Left lobe of liver (tissue), 2 donors: ENCODE measurements around the gene IL4R. TPM values are rescaled to one million over a fixed set of nuclear protein-coding genes. Genes with fewer than 3 reads are reported as not detected.
"Not testable (repeated sequence)": the region's sequence is repeated elsewhere in the genome, so short reads cannot be mapped to it uniquely, and the experiment has no call there.

Experiments used
- ATAC-seq: fragments of 200-7000 bp; cut with Tn5 transposase; one replicate; pipeline ENCODE4 v1.9.1; 2020; ENCODE audit warnings: mild to moderate bottlenecking, moderate library complexity
- DNase-seq: peaks from one replicate; pipeline ENCODE4 v3.0.0-alpha.2; 2020; ENCODE audit warnings: low spot score
- total RNA-seq: library from RNA; stranded (reverse); gene quantifications from one replicate; pipeline ENCODE4 v1.2.1, GENCODE V29; 2021
- donor health status: DM: no; HTN: no; CAD: no; lungs with moderate emphysema.
- donor health status: DM: no; HTN: yes; CAD: no.

IL4R gene
- total RNA-seq, 1 donor from 2014 or later: 51.4 TPM

DNA sequence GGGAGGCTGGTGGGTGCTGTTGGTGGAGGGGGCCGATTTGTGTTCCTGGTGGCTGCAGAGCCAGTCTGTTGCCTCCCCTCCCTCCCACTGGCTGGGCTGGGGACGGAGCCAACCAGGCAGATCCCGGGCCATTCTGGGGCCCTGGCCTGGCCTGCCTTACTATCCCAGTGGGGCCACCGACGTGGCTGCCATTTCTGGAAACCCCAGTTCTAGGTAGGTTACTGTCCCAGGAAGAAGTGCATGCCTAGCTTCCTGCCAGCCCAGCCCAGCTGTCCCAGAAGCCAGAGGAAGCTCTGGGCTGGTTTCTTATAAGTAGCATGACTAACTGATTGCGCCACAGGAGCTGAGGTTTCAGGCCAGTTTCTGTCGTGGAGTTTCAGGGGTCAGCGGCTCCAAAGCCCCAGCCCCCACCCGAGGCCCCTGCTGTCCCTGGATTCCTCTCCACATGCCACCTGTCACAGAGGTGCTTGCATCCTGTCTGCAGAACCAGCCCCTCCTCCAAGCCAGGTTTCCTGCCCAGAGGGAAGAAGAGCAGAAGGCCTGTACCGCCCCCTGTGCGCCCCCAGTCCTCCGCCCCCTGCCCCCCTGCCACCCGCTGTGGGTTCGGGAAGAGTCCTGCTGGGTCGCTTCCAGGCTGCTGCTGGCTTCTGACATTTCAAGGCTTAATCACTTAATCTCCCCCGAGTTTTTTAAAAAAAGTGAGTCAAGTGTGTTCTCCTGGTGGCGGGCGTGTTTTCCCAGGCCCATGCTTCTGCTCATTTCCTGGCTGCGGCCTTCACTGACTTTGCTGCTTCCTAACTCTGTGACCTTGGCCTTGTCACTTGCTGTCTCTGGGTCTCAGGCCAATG, 13.2 kb downstream of the IL4R start:
- ATAC-seq (peak; percentile 25), DNase-seq (peak; percentile 65)

DNA sequence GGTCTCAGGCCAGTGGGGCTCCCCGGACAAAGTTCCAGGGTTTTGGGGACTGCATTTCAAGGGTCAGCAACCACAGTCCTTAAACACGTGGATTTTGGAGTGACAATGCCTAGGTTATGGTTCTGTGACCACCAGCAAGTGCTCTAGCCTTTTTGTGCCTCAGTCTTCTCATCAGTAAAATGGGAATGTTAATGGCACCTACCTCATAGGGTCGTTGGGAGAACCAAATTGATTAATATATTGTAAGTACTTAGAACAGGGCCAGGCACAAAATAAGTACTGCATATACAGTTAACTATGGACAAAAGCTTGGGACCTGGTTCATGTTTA, 13.8 kb downstream of the IL4R start:
- ATAC-seq: no peak
- DNase-seq: no peak

DNA sequence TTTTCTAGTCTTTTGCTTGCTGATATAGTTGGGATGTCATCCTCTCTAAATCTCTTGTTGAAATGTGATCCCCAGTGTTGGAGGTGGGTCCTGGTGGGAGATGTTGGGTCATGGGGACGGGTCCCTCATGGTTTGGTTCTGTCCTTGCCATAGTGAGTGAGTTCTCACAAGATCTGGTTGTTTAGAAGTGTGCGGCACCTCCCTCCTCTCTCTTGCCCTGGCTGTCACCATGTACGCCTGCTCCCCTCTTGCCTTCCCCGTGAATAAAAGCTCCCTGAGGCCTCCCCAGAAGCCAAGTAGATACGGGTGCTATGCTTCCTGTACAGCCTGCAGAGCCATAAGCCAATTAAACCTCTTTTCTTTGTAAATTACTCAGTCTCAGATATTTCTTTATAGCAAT, 15.2 kb downstream of the IL4R start:
- ATAC-seq (no peak), DNase-seq (no peak)

DNA sequence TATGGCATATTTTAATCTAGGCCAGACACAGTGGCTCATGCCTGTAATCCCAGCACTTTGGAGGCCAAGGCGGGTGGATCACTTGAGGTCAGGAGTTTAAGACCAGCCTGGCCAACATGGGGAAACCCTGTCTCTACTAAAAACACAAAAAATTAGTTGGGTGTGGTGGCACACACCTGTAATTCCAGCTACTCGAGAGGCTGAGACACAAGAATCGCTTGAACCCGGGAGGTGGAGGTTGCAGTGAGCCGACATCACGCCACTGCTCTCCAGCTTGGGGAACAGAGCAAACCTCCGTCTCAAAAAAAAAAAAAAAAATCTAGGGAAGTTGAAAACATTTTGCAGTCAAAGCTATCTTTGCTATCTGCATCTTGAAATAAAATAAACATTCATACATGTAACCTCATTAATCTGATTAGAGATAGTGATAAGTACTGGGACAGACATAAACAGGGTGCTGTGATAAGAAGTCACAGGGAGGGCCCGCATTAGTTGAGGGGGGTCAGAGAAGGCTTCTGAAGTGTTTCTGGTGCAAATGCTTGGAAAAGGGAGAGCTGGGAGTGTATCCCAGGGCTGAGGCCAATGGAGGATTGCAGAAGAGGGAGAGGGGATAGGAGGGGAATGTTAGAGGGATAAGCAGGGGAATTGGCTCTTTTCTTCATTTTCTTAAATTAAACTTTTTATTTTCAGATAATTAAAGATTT, 15.8 kb downstream of the IL4R start:
- ATAC-seq, DNase-seq: not testable (repeated sequence)

DNA sequence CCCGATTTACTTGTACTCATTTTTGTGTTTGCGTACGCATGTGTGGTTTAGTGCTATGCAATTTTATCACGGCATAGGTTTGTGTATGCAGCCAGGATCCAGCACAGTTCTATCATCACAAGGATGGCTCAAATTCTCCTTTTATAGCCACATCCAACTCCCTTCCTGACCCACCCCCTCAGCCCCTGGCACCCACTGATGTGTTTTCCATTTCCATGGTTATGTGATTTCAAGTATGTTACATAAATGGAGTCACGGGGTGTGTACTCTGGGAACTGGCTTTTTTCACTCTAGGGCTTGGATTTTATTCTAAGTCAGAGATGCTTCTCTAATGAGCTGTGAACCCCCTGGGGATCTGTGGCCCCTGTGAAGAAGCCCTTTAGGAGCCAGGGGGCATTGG, 16.8 kb downstream of the IL4R start:
- ATAC-seq: no peak
- no peak for DNase-seq

DNA sequence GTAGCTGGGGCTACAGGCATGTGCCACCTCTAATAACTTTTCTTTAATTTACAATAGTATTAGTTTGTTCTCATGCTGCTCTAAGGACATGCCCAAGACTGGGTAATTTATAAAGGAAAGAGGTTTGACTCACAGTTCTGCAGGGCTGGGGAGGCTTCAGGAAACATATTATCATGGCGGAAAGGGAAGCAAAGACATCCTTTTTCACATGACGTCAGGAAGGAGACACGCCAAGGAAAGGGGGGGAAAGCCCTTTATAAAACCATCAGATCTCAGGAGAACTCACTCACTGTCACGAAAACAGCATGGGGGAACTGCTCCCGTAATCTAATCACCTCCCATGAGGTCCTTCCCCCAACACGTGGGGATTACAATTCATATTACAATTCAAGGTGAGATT, 18.3 kb downstream of the IL4R start:
- ATAC-seq: no peak
- no peak for DNase-seq

DNA sequence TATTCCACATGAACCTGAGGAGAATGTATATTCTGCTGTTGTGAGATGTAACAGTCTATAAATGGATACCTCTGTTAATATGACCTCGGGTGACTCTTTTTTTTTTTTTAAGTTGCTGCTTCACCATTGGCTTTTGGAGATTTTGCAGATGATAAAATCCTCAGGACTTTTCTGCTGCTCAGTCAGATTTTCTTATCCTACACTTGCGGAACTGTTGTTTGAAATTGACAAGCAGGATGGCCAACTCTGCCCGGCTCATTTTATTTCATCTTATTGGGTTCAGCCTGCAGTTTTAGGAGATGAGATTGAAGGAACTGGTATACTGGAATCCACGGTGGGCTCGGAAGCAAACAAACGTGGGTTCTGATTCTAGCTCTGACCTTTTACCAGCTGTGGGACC, 19.3 kb downstream of the IL4R start:
- no peak for ATAC-seq
- no peak for DNase-seq

DNA sequence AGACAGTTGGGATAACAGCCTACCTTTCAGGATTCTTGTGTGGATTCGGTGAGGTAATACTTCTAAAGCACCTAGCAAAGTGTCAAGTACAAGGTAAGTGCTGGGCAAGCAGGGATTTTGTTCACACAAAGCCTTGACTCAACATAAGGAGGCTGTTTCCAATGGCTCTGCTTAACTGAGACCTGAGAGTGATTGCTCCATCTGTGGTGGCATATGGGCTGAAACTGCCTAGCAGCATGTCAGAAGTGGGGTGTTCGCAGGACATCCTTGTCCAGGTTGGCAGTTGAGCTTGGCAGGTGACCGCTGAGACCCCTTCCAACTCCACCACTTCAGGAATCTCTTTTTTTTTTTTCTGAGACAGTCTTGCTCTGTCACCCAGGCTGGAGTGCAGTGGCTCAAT, 19.8 kb downstream of the IL4R start:
- ATAC-seq (no peak), DNase-seq (no peak)

DNA sequence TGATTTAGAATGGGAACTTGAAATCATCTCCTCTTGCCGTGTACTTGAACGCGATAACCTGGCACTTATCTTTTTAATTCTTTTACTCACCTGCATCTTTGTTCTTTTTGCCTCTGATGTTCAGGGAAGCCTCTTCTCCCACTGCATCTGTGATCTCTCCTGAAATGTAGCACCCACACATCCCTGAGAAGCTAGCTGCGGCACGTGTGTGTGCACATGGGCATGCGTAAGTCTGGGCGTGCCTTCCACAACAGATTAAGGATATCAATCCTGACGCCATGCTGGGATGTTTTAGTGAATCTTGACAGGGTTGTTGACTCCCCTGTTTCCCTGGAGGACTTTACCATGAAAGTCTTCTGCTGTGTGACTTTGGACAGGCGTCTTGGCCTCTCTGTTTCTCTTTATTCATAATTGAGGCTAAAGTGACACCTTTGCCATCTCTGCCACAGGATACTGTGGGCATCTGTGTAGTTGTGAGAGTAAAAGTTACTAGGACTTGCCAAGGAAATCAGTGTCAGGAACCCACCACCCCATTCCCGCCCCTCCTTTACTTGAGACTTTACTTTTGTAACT, 20.5 kb downstream of the IL4R start:
- ATAC-seq (no peak), DNase-seq (no peak)

DNA sequence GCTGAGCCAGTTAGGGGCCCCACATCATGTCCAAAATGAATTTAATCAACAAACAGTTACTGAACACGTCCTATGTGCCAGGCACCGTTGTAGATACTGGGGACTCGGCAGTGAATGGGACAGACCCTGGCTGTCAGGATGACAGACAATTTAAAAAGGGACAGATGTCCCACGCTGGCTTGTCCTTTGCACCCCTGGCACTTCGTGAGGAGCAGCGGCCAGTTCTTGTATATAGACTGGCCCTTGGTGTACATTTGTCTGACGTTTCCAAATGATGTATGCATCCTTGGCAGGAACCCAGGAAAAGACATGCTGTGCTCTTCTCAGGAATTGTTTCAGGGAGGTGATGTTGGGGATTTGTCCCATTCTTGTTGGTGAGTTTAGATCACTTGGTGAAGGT, 21.1 kb downstream of the IL4R start:
- no peak for ATAC-seq
- no peak for DNase-seq

DNA sequence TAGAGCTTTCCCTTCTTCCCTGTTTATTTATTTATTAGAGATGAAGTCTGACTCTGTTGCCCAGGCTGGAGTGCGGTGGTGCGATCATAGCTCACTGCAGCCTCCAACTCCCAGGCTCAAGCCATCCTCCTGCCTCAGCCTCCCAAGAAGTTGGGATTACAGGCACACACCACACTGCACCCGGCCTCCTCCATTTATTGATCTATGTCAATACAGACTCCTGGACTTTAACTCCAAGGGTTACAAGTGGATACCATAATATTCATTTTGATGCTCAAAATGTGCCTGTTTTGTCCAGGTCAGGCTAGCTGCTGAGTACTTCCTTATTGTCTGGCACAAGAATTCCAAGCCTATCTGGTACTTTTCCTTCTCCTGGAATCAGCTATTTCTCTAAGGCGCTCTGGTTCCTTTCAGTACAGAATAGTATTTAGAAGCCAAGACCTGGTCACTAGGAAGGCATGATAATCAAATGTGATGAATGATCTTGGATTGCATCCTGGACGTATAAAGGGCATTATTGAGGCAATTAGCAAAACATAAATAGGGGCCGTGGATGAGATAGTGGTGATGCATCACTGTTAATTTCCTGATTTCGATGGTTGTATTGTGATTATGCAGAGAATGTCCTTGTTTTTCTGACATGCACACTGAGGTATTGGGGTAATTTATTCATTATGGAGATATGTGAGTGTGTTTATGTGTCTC, 21.7 kb downstream of the IL4R start:
- ATAC-seq (peak; percentile 71), DNase-seq (no peak)

DNA sequence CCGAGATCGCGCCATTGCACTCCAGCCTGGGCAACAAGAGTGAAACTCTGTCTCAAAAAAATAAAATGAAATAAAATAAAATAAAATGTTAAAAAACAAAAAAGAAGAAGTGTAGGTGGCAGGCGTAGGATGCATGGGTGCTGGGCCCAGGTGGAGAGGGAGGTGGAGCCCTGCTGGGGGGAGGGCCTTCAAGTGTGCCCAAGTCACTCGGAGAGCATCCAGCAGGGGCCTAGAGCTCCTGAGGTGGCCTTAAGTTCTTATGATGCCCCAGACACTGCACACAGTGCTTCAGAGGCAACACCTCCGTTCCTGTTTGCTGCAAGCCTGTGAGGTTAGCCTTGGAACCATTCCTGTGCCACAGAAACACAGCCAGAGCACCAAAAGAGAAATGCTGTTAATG, 23.2 kb downstream of the IL4R start:
- DNase-seq: no peak
- peak; percentile 14 for ATAC-seq

DNA sequence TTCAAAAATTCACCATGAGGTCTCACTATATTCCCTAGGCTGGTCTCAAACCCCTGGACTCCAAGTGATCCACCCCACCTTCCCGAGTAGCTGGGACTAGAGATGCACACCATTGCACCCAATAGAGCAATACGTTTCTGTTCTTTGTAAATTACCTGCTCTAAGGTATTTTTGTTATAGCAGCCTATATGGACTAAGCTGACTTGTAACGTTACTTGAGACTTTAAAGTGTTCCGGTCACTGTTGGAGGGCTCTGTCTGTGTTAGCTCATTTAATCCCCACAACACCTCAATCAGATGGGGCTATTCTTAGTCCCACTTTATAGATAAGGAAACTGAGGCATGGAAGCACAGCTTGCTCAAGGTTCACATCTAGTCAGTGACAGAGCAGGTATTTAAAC, 25.4 kb downstream of the IL4R start:
- ATAC-seq (no peak), DNase-seq (no peak)

DNA sequence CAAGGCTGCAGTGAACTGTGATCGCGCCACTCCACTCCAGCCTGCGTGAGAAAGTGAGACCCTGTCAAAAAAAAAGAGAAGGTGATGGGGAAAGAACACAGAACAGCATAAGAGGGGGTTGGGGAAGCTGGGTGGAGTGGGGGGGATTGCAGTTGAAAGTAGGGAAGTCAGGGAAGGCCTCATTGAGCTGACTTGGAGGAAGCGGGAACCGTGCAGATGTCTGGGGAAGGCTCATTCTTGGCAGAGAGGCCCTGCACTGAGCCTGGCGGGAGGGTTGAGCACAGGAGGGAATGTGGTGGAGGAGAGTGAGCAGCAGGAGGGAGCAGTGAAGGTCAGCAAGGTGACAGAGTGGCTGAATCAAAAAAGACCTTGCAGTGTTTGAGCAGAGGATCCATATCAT, 26.9 kb downstream of the IL4R start:
- ATAC-seq (peak; percentile 28), DNase-seq (no peak)

DNA sequence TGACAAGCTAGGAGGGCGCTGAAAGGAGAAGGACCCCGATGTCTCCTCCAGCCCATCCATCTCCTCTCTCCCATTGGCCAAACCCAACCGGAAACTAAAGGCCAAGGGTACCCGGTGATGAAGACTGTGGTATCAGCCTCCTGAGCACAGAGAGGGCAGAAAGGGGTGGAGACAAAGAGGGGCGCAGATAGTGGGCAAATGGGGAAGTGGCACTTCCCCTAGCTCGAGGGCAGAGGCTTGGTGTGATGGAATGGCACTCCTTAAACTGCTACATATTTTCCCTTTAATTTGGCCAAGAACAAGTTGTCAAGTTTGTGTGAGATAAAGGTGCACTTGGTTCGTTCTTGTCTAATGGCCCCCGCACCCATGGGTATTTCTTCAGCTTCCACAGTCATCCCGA, 27.8 kb downstream of the IL4R start:
- ATAC-seq (no peak), DNase-seq (no peak)

DNA sequence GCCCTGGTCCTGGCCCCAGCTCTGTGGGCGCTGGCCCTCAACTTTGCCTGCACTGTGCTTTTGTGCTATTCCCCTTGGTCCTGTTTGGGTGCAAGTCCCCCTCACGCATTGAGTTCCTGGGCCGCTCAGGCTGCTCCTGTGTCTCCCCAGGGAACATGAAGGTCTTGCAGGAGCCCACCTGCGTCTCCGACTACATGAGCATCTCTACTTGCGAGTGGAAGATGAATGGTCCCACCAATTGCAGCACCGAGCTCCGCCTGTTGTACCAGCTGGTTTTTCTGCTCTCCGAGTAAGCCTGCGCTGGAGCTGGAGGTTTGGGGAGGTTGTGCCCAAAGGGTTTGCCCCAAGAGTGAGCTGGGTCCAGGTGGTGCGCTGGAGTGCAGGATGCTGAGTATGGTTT, 28.2 kb downstream of the IL4R start:
- DNase-seq (no peak), ATAC-seq (no peak)

DNA sequence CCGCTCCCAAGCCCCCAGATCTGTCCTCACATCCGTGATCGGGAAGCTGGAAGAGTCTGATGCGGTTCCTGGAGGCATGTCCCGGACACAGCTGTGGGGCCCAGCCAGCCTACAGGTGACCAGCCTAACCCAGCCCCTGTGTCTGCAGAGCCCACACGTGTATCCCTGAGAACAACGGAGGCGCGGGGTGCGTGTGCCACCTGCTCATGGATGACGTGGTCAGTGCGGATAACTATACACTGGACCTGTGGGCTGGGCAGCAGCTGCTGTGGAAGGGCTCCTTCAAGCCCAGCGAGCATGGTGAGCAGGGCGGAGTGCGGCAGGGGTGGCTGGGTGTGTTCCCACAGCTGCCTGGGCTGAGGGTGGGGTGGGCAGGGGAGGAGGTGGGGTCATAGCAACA, 30.9 kb downstream of the IL4R start:
- ATAC-seq (no peak), DNase-seq (no peak)

DNA sequence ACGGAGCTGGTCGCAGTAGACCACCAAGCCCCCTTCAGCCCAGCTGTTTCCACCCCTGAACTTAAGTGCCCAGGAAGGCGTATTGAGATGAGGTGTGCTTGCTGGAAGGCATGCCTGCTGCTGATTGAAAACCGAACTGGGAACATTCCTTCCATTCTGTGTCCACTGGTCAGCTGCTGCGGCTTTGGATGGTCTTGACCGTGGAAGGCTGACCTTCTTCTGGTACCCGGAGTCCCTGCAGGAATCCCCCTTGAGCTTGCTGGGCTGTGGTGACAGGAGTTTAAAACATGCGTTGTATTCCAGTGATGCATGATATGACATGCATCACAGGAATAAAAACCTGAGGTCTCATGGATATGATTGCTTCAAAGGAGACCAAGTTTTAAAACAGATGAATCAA, 31.4 kb downstream of the IL4R start:
- ATAC-seq: no peak

DNA sequence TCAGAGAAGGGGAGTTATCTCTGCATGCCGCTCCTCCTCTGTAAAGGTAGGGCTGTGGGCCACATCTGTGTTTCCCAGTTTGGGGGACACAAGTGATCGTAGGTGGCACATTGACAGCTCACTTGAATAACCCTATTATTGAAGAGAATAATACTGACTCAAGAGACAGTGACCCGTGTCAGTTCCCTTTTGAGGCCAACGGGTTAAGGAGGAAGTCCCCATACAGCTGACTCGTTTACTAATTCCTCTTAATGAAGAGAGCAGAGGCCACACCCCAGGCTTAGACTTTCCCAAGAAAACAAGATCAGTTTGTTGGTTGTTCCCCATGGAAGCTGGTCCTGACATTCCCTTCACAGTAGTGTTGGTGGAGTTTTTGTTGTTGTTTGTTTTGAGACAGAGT, 33.0 kb downstream of the IL4R start:
- ATAC-seq: no peak
- no peak for DNase-seq

More for the DNA sequence above, 31.4 kb downstream of the IL4R start:
- DNase-seq: no peak

DNA sequence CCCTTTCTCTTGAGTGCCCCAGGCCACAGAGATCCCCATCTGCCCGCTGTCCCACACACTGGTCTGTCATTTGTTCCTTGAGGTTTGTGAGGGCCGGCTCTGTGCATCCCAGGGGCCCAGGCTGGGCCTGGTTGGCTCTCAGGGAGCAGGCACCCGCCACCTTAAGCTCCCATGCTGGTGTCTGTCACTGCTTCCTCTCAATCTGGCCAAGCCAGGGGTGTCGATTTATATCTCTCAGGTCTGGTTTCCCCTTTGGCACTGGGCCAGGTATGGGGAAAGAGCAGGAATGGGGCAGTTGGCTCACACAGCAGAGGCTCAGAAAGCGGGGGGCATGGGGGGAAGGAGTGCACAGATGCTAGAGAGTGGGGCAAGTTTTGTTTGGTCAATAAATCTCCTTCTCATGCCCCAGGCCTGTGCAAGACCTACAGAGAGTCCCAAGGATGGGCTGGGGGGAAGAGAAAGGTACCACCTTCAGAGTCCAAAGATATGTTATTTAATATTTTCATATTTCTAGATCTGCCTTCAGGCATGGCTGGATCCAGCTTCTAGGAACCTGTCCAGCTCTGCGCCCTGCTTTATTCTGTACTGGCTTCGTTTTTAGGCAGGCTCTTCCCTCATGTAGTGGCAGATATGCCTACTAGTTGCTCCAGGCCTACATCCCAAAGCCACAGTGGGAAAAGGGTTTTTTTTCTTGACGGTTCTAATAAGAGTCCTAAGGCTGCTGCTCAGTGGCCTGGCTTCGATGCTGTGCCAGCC, 34.3 kb downstream of the IL4R start:
- DNase-seq: no peak
- ATAC-seq: peak; percentile 20

DNA sequence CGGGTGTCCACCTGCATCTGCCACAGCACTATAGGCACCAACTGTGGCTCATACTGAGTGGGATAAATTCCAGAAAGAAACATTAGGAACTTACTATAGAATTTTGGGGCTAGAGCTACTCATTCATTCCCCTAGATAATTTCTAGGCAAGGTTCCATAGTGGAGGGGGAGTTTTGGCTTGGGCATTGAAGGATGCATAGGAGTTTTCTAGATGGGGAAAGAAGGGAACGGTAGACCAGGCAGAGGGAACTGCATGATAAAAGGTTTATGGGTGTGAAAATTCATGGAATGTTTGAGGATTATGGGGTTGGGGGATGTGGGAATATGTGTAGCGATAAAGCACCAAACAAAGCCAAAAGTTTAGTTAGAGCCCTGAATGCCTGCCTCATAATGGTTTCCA, 35.5 kb downstream of the IL4R start:
- ATAC-seq (no peak), DNase-seq (no peak)
